Esophagus squamous epithelium (tissue), 4 donors: ENCODE data around the gene CEP57L1.

ENCODE experiments used
- CTCF ChIP-seq, 6 experiments: fragments of 450-650 bp in 4 of 6; fragments of 200-600 bp in 2 of 6; sonication (generic) in 2 of 6; IDR thresholded peaks; one replicate each; pipeline ENCODE4 v1.5.1; 2016 to 2019; ENCODE audit warnings: antibody characterized with exemption in 6 of 6, mild to moderate bottlenecking in 4 of 6, moderate library complexity in 4 of 6
- POLR2A ChIP-seq, 4 donors: fragments of 450-650 bp; IDR thresholded peaks; one replicate each; pipeline ENCODE4 v1.6.1; 2017; ENCODE audit warnings: antibody characterized with exemption in 4 of 4, mild to moderate bottlenecking in 4 of 4, moderate library complexity in 3 of 4

DNA sequence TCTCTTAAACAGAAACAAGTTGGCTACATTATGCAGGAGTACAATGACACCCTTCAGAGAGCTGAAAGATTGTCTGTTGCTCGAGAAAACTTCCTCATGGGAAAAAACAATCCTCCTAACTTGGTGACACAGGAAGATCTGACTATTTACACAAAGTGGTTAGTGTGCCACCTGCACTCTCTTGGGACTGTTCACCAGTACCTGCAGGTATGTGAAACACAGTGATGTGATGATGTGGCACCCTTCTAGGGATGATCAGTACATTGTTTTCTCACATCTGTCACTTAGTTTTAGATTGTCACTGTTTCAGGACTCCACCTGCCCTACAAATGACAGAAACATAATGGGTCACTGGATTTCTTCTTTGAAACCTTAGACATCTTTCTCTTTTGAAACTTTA lies 101.8 kb downstream of the CEP57L1 start:
- TF ChIP-seq POLR2A (IDR thresholded peaks at IDR 0.05) (no peak), CTCF (IDR thresholded peaks at IDR 0.05) (no peak)
